Smooth muscle cell of the coronary artery (primary cell): ENCODE results near the gene ZNF581. TPM values are rescaled to one million over a fixed set of nuclear protein-coding genes. Genes with fewer than 3 reads are reported as not detected.

Source experiments
- total RNA-seq: library from RNA; depleted of rRNA; stranded (reverse); fragments of >200 nt; gene quantifications from 2 replicates; pipeline ENCODE4 v1.2.3, GENCODE V29; 2014; ENCODE audit warnings: low replicate concordance

The ZNF581 gene
- total RNA-seq = 18.8 and 20.7 TPM in 2 replicates

GRCh38 chr19:55643003-55643886 lies at the start of gene ZNF581:
Gene ZNF581 (plus strand): TSS chr19:55643649. CDS start chr19:55644572, 923 bp downstream.

DNA sequence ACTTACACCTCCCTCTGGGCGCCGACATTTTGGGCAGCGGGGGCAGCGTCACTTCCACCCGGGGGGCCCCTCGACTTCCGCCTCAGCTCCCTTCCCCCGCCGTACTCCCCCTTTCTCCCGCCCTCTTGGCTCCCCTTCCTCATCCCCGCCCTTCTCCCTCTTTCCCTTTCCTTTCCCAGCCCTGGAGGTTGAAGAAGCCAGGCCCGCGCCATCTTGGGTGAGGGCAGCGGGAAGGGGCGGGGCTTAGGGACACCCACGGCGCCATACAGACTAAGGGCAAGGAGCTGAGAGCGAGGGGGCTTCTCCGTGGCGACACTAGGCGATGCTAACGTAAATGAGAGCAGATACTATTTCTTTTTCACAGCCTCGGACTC lies 44.0 kb upstream of the ZNF581 start, which contains the start of gene FIZ1:
FIZ1 (minus strand) TSS at position 50 of the 374 bp plus-strand sequence. CDS start 1,652 bp downstream, outside the sequence.

DNA sequence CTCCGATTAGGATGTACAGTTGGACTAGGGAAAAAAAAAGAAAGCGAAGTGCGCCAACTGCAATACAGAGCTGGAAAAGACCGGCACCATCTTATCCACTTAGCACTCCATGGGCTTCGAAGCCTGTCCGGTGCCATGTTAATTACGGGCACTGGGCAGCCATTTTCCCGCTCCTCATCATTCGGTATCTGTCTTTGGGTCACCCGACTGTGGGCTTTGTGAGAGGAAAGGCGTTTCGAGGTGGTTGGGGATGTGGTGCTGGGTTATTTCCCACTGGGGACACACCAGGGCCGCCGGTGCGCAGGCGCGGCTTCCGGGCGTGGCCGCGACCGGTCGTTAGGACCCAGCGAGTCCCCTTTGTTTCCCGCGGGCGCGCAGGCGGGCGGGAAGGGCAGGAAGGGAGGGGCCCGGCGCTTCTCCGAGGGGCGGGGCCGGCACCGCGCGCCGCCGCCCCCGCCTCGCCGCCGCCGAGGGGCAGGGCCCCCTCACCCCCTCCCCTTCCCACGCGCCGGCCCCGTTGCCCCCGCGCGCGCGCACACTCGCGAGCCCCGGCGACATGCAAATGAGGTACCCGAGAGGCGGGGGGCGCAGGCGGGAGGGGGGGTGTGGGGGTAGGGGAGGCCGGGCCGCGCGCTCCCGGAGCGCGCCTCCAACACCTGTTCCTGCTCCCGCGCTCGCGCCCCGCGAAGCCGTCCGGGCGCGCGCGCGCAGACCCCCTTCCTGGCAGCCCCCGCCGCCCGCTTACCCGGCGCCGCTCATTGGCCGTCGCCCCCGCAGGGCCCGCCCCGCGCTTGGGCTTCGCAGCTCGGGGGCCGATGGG lies 43.4 kb upstream of the ZNF581 start, which contains the start of gene ZNF524:
ZNF524 (plus strand) TSS at position 447 of the 820 bp plus-strand sequence. CDS start 1,825 bp downstream, outside the sequence.

GRCh38 chr19:55605637-55606470 lies 37.6 kb upstream of the ZNF581 start, which contains the start of gene ZNF865:
Gene ZNF865 (plus strand): TSS chr19:55605647. CDS start chr19:55613619, 7,972 bp downstream.

GRCh38 chr19:55624109-55625003 lies 19.1 kb upstream of the ZNF581 start, which contains the start of gene ZNF784:
Gene ZNF784 (minus strand): TSS chr19:55624566. CDS start chr19:55624561, 5 bp downstream.

GRCh38 chr19:55640577-55641425 lies 2.6 kb upstream of the ZNF581 start, which contains the start of gene ZNF580:
Gene ZNF580 (plus strand): TSS chr19:55641002. CDS start chr19:55642509, 1,507 bp downstream.

DNA sequence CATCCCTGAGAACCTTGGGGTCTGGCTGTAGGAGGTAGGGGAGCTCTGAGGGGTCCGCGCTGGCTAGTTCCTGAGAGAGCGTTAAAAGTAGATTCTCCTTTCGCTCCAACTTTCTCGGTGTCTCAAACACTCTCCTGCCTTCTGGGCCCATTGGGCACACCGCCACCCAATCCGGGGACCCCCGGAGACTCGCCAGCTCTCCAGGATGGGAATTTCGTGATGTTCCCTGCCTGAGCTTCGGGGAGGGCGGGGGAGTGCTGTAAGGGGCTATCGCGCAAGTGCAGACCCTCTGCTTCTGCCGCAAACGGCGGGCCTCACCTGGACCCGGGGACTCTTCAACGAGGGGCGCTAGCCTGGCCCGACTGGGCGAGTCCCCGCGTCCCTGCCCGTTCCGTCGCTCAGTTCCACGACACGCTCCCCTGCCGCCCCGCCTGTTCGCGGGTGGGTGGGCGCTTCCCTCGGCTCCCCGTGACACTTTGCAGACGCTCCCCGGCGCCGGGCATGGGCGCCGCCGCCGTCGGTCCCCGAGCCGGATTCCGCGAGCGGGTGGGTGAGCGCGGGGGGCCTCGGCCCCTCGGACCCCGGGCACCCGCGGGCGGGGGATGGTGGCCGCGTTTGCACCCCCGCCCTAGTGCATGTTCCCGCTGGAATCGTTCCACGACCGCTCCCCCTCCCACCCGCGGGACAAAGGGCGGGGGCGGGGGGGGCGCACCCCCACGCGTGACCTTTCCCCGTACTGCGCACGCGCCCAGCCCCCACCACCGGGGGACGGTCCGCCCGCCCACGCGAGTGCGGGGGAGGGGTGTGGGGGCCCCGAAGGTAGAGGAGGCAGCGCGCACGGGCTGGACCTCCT lies 4.5 kb downstream of the ZNF581 start, which contains the start of gene CCDC106:
CCDC106 (plus strand) TSS at position 481 of the 853 bp plus-strand sequence. CDS start 835 bp downstream, outside the sequence.

DNA sequence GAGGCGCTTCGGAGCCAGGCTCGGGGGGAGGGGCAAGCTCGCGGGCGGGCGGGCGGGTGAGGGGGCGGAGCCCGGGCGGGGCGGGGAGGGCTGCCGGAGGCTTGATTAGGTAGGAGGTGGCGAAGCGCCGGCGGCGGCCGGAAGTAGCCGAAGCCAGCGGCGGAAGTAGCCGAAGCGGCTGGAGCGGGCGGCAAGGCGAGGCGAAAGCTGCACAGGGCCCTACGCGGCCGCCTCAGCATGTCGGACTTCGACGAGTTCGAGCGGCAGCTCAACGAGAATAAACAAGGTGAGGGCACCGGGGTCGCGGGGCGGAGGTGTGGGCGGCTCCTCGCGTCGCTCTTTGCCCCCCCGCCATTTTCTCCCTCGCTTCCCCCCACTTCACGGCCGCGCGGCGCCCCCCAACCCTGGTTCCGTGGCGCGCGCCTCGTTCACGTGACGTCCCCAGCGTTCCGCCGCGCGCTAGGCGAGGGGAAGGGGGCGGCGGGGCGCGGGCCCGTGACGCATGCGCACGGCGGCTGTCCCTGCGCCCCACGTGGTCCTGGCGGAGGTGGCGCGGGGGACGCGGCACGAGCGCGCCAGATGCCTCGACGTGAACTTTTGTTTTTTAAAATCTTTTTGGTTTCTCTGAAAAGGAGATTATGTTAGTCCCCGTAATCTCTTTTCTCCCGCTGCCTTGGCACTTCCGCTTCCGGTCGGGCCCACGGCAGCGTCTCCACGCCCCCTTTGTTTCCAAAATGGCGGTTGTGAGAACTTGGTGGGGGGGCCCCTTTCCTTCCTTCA lies 11.6 kb downstream of the ZNF581 start, which contains the start of gene U2AF2:
U2AF2 (plus strand) TSS at position 168 of the 780 bp plus-strand sequence; CDS start at position 238, 70 bp downstream.

GRCh38 chr19:55674841-55675660 lies 31.6 kb downstream of the ZNF581 start, which contains the start of gene EPN1:
Gene EPN1 (plus strand): TSS chr19:55675226. CDS start chr19:55678628, 3,402 bp downstream.

Other genes starting within 250 kb of the ZNF581 start
- gene UBE2S, start 235.9 kb upstream of the ZNF581 start, total RNA-seq = 7.3 and 94.4 TPM in 2 replicates
- not detected in 2 replicates for gene SHISA7, start 200.3 kb upstream of the ZNF581 start, total RNA-seq
- gene ISOC2, start 182.0 kb upstream of the ZNF581 start, total RNA-seq = 23.4 and 87.9 TPM in 2 replicates
- not detected in 2 replicates for gene C19orf85, start 178.9 kb upstream of the ZNF581 start, total RNA-seq
- gene ZNF628, start 167.0 kb upstream of the ZNF581 start, total RNA-seq = 0.35 and 0.60 TPM in 2 replicates
- gene NAT14, start 158.5 kb upstream of the ZNF581 start, total RNA-seq = 6.7 and 15.1 TPM in 2 replicates
- gene SSC5D, start 155.2 kb upstream of the ZNF581 start, total RNA-seq = 0.68 and 5.7 TPM in 2 replicates
- not detected in 2 replicates for gene SBK2, start 106.5 kb upstream of the ZNF581 start, total RNA-seq
- not detected in 2 replicates for gene SBK3, start 98.1 kb upstream of the ZNF581 start, total RNA-seq
- gene ZNF579, start 62.8 kb upstream of the ZNF581 start, total RNA-seq = 0.94 and 3.3 TPM in 2 replicates
- 1.3 and 1.6 TPM in 2 replicates for gene FIZ1, start 44.1 kb upstream of the ZNF581 start, total RNA-seq
- gene ZNF524, start 43.4 kb upstream of the ZNF581 start, total RNA-seq = 7.3 and 7.5 TPM in 2 replicates
- under 0.01 and 0.53 TPM in 2 replicates for gene ZNF865, start 38.0 kb upstream of the ZNF581 start, total RNA-seq
- gene ZNF784, start 19.1 kb upstream of the ZNF581 start, total RNA-seq = 2.0 and 3.5 TPM in 2 replicates
- gene ZNF580, start 2.6 kb upstream of the ZNF581 start, total RNA-seq = 3.6 and 6.4 TPM in 2 replicates
- gene CCDC106, start 4.6 kb downstream of the ZNF581 start, total RNA-seq = 2.7 and 6.4 TPM in 2 replicates
- 82.3 and 109 TPM in 2 replicates for gene U2AF2, start 11.4 kb downstream of the ZNF581 start, total RNA-seq
- 54.2 and 64.5 TPM in 2 replicates for gene EPN1, start 31.6 kb downstream of the ZNF581 start, total RNA-seq
- gene NLRP9, start 94.8 kb downstream of the ZNF581 start, total RNA-seq = not detected in 2 replicates
- 0.08 TPM in 1 of 2 replicates, not detected in the other for gene RFPL4A, start 115.4 kb downstream of the ZNF581 start, total RNA-seq
- gene RFPL4AL1, start 125.5 kb downstream of the ZNF581 start, total RNA-seq = not detected in 2 replicates
- gene NLRP11, start 188.3 kb downstream of the ZNF581 start, total RNA-seq = not detected in 2 replicates
- gene NLRP4, start 192.9 kb downstream of the ZNF581 start, total RNA-seq = not detected in 2 replicates